Measurements from ENCODE around the gene ARPP19. TPM values are rescaled to one million over a fixed set of nuclear protein-coding genes. Genes with fewer than 3 reads are reported as not detected.
"Not testable (repeated sequence)": the region's sequence is repeated elsewhere in the genome, so short reads cannot be mapped to it uniquely, and the experiment has no call there.

Gene ARPP19
- polyA plus RNA-seq, 4 donors: 106 to 169 (median 138) TPM

DNA sequence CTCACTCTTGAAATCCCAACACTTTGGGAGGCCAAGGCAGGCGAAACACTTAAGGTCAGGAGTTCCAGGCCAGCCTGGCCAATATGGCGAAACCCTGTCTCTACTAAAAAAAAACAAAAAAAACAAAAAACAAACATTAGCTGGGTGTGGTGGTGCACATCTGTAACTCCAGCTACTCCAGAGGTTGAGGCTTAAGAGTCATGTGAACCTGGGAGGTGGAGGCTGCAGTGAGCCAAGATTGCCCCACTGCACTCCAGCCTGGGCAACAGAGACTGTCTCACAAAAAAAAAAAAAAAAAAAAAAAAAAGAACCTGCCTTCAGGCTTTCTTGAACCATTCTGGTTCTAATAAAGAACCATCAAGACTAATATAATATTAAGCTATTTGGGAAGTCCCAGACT, 16.5 kb downstream of the ARPP19 start:
- DNase-seq (ENCODE audit: low read depth in 4 of 4, low spot score in 3 of 4): no peak

DNA sequence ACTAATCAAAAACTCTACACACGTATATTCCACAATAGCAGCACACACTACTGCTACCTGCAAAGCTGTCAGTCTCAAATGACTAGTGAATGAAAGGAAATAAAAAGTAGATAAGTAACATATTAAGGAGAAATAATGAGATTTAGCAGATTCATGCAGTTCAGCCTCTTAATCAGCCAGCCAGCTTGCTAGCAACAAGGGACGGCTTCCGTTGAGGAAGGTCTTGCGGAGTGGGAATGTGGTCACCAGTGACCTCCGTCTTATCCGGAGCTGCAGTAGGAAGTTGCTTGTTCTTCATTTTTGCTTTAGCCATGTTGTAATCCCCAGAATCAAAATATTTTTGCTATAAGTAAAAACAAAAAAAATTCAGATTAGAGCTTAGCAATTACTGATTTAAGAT, 17.1 kb downstream of the ARPP19 start:
- no peak for DNase-seq (ENCODE audit: low read depth in 4 of 4, low spot score in 3 of 4)

DNA sequence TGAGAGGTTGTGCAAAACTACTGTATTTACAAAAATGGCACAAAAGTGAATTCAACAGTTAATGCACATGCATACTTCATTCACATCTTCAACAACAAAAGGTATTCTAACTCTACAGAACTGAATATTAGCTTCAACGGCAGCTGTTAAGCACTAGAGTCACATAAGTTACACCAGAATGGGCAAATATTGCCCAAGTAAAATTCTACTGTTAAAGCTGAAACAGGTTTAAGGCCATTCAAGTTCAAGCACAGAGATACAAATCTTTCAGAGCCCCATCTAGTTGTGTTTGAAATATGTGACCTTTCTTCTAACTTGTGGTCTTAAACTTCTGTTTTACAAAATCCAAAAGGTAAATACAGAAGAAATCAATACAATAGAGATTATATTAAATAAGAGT, 17.6 kb downstream of the ARPP19 start:
- not testable (repeated sequence) for DNase-seq (ENCODE audit: low read depth in 4 of 4, low spot score in 3 of 4)

DNA sequence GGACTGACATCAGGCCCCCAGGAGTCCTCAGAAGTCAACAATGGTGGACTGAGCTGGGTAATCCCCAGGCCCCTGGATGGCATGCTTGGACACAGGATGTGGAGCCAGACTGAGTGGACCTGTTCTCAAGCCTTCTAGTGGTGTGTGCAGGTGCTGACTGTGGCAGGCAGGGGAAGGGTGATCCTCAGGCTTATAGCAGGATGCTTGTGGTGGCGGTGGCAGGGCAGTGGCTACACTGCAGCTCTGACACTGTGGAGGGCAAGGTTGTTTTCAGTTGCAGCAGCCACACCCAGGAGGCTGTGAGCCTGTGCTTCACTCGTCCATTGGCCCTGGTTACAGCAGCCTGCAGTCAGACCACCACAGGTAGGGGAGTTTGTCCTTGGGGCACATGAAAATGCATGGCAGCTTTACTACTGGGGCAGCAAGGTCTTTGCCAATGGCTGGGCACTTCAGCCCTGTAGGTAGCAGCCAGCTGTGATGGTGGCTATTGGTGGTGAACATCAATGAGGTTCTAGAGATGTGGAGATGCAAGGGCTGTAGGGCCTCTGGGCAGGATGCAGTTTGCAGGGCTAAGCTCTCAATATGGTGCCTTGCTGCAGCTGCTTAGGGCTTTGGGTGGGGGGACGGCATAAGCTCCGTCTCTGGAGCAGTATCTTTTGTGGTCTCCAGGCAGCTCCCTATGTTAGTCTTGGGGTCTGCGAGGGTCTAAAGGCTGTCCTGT, 22.6 kb downstream of the ARPP19 start:
- no peak for DNase-seq (ENCODE audit: low read depth in 4 of 4, low spot score in 3 of 4)

DNA sequence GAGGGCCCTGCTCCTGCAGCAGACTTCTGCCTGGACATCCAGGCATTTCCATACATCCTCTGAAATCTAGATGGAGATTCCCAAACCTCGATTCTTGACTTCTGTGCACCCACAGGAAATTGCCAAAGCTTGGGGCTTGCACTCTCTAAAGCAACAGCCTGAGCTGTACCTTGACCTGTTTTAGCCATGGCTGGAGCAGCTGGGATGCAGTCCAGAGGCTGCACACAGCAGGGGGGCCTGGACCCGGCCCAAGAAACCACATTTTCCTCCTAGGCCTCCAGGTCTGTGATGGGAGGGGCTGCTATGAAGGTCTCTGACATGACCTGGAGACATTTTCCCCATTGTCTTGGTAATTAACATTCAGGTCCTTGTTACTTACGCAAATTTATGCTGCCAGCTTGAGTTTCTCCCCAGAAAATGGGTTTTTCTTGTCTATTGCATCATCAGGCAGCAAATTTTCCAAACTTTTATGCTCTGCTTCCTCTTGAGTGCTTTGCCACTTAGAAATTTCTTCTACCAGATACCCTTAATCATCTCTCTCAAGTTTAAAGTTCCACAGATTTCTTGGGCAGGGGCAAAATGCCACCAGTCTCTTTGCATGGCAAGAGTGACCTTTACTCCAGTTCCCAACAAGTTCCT, 28.3 kb downstream of the ARPP19 start:
- DNase-seq (ENCODE audit: low read depth in 4 of 4, low spot score in 3 of 4): no peak

DNA sequence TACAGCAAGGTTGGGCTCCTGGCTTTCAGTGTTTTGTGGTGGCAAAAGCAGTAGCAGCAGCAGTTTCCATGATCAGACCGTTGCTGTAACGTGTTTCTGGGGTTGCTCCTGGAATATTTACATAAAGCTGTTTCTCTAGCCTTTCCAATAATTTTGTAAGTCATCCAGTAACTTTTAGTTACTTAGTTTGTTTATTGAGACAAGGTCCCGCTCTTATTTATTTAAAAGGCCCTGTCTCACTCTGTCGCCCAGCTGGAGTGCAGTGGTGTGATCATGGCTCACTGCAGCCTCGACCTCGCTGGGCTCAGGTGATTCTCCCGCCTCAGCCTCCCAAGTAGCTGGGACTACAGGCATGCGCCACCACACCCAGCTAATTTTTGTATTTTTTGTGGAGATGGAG, 31.4 kb downstream of the ARPP19 start:
- DNase-seq (ENCODE audit: low read depth in 4 of 4, low spot score in 3 of 4): no peak

DNA sequence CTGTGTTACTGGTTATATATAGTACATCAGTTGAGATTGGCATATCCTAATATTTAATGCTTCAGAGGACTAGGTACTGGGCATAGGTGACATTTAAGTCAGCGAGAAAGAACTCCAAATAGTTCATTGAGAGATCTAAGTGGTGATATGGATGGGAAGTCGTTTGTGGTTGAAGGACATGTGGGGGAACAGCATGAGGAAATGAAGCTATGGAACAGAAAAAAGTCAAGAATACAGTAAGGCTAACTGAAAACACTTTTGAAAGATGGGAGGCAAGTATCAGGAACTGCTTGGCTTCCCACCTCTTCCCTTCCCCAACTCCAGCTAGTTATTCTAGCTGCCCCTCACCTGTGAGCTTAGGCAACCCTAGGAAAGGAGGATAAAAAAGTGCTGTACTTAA, 36.4 kb downstream of the ARPP19 start:
- DNase-seq (ENCODE audit: low read depth in 4 of 4, low spot score in 3 of 4): no peak

DNA sequence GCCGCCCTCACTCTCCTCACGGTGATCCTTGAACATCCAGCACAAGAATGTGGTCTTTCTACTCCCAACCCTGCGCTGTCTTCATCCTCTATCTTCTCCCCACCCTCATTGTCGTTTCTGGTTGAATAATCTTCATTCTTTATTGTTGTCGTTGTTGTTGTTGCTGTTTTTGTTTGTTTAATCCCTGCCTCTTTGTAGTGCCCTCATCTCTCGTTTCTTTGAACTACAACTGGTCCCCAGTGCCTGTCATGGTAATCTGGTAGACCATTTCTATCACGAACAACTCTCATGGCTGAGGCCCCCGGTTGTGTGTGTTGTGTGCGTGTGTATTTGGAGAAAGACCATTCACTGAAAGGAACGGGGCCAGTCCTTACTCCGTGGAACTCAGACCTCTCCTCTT, 38.9 kb downstream of the ARPP19 start:
- DNase-seq (ENCODE audit: low read depth in 4 of 4, low spot score in 3 of 4): no peak

DNA sequence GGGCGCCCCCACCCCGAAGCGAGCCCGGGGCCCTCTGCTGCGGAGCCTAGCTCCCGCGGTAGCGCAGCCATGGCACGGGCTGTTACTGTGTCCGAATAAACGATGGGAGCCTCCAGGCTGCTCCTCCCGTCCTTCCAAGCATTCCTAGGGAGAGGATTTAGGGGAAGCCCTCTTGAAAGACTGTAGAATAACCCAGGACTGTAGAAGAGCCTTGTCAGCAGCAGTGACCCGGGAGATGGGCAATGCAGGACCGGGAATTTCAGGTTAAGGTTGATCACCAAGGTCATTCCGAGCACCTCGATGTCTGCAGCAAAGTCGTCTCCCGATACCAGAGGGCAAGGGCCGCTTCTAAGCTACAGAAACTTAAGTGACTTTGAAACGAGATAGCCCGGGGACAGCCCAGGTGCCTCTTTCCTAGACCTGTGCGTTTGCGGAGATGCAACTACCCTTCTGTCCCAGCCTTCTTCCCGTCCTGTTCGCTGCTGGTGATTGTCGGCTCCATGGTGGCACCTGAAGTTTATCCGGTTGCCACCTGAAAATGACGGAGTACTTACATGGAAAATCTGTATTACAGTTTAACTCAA, 39.4 kb downstream of the ARPP19 start:
- DNase-seq (ENCODE audit: low read depth in 4 of 4, low spot score in 3 of 4): peak in 1 of 4 donors; percentile 12

DNA sequence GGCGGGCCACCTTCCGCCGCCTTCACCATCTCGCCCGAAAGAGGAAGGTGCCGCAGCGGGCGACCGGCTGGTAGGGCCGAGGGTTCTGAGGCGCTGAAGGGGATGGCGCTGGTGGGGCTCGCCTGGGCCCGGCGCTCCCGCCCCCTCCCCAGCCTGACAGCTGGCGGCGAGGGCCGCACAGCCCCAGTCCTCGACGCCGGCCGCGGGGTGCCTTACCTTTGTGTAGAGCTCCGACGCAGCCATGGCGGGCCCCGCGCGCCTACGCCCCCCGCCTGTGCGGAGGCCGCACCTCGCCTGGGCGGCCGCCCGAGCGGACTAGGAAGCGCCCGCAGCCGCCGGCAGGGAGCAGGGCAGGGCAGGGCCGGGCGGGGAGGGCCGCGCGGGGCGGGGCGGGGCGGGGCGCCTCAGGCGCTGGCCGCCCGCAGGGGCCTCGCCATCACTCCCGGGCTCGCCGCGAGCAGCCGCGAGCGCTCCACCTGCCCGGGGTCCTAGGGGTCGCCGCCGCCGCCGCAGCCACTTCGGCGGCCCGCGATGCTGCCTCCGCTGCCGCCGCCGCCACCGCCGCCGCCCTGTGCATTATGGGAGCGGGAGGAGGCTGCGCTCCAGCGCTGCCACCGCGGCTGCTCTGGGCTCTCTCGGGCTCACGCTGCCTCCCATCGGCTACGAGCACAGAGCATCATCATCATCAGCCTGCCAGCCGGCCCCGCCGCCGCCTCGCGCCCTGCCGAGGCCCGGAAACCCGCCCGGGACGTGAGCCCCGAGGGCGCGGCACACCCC, 40.1 kb downstream of the ARPP19 start, which contains the start of gene MYO5A:
Gene MYO5A (minus strand): TSS at position 317 of the 777 bp plus-strand sequence. CDS start 74 bp downstream, at position 243.
- peak in 3 of 4 donors; percentile 18 to 29 (median 27) for DNase-seq (ENCODE audit: low read depth in 4 of 4, low spot score in 3 of 4)

DNA sequence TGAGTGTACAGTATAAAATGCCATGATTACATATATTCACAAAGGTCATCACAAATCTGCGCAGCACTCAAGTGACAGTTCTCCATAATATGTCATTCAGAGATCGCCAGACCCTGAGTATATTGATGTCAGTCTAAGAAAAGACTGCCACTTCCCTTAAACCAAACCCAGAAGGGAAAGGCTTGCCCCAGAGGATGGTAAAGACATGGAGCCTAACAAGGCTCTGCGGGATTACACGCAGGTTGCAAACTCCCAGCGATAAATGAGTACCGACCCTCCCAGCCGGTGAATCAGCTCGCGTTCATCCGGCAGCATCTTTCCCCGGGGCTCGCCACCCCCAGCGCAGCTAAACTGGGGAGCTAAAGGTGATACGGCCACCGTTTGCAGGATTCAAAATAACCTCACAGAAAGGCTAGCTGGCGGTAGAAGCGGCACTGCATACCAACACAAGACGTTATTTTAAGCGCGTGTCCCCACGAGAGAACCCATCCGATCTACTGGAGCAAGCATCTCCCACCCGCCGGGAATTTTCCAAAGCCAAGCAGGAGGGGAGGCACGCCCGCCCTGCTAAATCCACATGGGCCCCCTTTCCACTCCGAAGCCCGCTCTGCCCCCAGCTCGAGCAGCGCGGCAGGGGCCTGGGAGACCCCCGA, 40.8 kb downstream of the ARPP19 start:
- peak in 2 of 4 donors; percentile 6 to 16 for DNase-seq (ENCODE audit: low read depth in 4 of 4, low spot score in 3 of 4)

DNA sequence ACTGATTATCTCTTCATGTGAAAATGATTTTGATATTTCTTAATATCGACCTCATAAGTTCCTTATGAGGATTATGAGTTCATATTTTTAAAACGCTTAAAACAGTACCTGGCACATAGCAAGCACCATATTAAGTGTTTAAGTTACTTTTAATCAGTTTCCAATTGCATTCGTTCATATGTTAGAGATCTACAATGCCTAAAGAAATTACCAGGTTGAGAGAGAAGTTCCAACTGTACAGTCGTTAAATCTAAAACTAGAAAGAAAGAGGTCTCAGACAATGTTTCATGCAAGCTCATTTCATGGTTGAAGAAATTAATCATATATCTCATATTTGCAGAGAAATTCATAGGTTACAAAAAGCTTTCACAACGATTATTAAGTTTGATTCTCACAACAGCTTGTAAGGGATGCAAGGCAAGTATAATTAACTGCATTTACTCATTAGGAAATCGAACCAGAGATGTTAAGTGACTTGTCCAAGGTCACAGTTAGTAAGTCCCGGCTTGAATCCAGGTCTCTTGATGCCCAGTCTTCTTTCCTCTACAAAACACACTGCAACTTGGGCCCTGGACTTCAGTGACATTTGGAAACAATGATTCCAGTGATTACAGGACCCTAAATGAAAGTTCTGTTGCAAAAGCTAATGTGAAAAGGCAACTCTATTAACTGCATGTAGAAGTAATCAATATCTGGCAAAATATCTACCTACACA, 41.5 kb downstream of the ARPP19 start:
- DNase-seq (ENCODE audit: low read depth in 4 of 4, low spot score in 3 of 4): no peak

DNA sequence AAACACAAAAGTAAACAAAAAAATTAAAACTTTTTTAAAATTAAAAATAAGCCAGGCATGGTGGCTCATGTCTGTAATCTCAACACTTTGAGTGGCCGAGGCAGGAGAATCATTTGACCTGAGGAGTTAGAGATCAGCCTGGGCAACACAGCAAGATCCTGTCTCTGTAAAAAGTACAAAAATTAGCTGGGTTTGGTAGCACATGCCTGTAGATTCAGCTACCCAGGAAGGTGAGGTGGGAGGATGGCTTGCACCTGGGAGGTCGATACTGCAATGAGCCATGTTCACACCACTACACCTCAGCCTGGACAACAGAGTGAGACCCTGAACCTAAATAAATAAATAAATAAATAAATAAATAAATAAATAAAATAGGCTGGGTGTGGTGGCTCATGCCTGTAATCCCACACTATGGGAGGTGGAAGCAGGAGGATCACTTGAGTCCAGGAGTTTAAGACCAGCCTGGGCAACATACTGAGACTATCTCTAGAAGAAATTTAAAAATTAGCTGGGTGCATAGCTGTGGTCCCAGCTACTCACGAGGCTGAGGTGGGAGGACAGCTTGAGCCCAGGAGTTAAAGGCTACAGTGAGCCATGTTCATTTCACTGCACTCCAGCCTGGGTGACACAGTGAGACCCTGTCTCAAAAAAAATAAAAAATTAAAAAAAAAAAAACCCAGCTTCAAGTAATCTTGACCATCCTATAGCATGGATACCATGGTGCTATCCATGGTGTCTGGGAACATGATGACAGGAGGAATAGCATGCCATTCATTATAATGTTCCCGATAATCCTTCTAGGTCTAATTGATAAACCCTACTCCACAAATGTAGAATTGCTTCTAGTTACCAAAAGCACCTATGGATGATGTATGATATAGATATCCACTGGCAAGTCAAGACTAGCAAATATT, 44.4 kb downstream of the ARPP19 start:
- DNase-seq (ENCODE audit: low read depth in 4 of 4, low spot score in 3 of 4): no peak

DNA sequence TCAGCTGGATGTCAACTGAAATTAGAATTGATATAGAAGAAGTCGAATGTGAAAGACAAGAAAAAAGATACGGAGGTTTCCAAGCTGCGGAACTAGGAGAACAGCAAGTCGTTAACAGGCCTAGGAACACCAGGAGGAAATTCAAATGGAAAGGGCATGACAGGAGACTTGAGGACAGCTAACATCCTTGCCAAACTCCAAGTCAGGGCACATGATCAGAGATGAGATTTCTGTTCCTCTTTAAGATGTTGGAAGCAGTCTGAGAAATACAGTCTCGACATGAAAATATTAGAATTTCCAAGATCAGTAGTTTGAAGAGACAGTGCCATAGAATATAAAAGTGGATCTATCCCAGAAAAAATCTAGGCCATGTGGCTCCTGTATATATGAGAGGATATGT, 45.2 kb downstream of the ARPP19 start:
- DNase-seq (ENCODE audit: low read depth in 4 of 4, low spot score in 3 of 4): no peak

DNA sequence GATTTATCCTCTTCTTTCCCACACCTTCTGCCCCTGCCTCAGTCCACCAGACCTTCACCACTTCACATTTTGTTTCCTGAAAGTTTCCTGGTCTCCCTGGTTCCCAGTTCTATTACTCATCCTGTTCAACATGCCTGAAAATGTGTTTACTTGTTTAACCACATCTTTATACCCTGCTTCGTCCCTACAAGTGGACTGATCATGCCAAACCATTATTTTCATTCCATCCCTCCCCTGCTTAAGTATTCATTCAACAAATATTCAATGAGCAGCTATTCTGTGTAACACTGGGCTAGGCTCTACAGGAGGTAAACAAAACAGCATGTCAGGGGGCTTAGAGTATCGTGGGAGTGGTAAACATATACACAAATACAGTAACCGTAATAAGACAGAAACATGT, 45.6 kb downstream of the ARPP19 start:
- no peak for DNase-seq (ENCODE audit: low read depth in 4 of 4, low spot score in 3 of 4)

DNA sequence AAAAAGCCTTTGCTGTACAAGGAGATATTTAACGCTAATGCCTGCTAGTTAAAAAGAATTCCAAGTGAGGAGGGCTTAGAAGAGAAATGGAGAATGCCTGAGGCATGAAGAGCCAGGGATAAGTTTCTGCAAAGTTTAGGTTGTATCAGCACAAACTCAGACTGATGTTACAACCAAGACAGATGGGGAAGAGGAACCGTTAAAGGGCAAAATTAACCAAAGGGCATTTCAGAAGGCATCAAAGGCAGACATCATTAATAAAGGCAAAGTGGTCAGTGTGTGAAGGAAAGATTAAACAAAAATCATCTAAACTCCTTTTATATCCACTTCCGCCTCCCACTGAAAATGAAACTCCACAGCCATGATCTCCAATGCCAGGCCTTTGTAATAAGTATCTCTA, 47.1 kb downstream of the ARPP19 start:
- DNase-seq (ENCODE audit: low read depth in 4 of 4, low spot score in 3 of 4): no peak

DNA sequence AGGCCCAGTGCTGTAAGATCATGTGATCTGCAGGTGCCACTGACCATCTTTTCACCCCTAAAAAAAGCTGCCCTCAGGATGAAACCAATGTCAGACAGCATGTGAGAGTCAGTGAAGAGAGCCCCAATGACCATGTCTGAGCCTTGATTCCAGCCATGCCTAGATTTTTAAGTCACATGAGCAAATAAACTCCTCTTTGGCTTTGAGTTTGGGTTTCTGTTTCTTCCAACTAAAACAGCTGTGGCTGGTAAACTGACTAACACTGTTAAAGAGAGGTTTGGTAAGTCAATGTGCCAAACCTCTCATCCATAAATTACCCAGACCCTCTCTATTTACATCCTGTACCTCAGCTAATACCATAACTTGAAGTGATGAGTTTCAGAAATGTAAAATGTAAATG, 48.4 kb downstream of the ARPP19 start:
- DNase-seq (ENCODE audit: low read depth in 4 of 4, low spot score in 3 of 4): no peak

DNA sequence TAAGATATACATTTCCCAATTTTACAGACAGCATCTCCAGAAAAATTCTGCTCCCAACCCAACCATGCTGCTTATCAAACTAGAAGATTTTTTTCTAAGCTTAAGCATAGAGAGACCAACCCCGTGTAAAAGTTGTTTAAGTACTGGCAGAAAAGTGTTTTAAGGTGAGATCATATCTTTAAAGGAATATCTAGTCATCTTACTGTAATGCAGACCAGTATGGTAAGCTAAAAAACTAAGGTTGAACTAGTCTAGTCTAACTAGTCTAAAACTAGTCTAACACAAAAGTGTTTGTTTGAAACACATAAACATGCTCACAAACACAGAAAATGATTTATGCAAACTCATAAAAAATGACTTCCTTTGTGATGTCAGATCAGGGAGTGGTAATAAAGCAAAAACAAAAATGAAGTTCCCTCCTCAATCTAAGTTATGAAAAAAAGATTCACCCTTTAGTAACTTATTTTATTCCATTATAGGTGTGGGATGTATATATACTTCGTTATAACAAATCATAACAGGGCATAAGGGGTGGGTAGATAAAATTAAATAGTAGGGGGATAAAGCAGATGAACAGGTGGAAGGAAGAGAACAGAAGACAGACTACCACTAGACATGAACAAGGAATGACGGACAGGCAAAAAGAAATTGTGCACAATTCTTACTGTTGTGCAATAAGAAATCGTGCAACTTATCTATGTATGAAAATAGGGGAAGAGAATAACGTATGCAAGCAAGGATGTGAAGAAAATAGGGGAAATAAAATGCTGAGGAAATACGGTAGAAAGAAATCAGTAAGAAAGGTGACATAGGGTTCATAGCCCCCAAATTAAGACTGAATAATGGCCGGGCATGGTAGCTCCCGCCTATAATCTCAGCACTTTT, 50.1 kb downstream of the ARPP19 start:
- DNase-seq (ENCODE audit: low read depth in 4 of 4, low spot score in 3 of 4): no peak

Measured in left renal pelvis (tissue), 4 donors.